HG02938 (cell line): ENCODE results near the gene PTPRM.

Experiments
- ATAC-seq: cut with Tn5 transposase; IDR thresholded peaks from one replicate; pipeline ENCODE4 v1.9.1; 2021; ENCODE audit warnings: mild to moderate bottlenecking, moderate library complexity; ENCODE audit not compliant: unreplicated experiment

Gene PTPRM

DNA sequence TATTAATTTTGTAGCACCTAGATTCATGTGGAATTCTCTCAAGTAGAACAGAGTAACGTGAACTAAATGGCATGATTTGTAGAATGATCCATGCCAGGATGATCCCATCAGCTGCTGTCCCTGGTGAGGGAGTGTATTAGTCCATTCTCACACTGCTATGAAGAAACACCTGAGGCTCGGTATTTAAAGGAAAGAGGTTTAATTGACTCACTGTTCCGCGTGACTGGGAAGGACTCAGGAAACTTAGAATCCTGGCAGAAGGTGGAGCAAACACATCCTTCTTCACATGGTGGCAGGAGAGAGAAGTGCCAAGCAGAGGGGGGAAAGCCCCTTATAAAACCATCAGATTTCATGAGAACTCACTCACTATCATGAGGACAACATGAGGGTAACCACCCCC lies 312.6 kb downstream of the PTPRM start:
- ATAC-seq: no peak

DNA sequence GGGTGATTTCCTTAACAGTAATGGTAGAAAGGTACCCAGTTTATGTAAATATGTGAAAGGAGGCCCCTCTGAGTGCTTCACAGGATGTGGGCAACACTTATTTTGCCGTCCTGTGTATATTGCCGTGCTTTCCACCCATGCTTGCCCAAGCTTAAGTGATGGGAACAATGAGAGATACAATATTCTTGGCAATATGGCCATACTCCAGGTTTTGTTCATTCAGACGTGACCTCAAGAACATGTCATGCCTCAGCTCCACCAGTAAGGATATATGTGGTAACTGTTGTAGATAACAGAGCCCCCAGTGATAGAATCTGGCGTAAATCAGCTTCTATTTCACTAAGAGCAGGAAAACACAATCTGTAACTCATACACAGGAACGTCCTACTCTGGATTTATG lies 318.7 kb downstream of the PTPRM start:
- ATAC-seq: no peak

DNA sequence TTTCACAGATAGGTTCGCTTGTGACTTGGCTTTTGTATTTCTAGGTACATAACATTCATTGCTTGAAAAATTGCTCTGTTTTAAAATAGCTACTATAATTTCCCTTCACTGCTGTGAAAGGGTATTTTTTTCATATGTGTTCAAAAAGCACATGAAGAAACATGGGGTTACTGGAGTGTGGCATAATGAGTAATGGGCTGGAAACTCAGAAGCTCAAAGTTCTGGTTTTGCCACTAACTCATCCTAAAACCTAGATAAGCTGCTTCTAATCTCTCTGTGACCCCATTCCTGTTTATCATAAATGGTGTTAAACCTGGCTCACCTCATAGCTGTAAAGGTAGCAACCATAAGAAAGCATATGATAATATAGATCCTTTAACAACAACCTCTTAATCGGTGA lies 319.3 kb downstream of the PTPRM start:
- ATAC-seq: no peak

DNA sequence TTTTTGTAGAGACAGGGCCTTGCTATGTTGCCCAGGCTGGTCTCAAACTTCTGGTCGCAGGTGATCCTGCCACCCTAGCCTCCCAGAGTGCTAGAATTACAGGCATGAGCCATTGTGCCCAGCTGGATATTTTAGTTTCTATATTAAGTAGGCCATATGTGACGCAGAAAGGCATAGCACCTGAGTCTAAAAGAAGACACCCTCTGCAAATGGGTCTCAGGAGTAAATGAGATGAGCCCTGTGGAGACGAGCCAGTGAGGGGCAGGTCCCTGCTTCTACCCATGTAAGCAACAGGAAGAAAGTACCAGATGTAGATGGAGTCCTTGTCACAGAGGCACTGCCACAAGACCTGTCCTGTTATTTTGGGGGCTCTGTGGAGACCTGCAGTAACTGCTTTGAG lies 322.4 kb downstream of the PTPRM start:
- no peak for ATAC-seq

DNA sequence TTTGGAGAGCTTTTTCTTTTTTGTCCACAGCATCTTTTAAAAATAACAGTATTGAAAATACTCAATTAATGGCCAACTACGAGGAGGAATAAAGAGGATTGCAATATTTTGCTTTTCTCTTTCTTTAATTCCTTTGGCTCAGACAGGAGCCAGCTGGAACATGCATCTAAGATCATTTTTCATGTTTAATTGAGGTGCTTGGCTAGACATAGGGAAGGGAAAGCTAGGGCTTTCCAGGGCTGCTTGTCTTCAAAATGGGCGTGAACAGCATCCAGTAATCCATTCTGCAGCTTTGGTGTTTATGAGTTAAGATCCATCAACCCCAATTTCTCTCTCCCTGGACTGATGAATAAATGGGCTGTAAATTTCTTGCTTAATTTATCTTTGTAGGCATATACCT lies 323.0 kb downstream of the PTPRM start:
- no peak for ATAC-seq

DNA sequence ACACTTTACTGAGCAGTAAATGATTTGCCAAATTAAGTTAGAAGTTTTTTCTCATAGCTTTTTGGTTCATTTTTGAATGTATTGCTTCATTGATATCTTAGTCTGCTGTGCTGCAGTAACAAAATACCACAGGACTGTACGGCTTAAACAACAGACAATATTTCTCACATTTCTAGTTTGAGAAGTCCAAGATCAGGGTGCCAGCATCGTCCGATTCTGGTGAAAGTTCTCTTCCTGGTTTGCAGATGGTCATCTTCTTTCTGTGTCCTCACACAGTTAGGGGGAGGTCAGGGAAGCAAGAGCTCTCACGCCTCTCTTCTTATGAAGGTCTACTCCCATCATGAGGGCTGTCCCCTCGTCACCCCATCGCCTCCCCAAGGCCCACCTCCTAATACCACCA lies 325.4 kb downstream of the PTPRM start:
- ATAC-seq: no peak

DNA sequence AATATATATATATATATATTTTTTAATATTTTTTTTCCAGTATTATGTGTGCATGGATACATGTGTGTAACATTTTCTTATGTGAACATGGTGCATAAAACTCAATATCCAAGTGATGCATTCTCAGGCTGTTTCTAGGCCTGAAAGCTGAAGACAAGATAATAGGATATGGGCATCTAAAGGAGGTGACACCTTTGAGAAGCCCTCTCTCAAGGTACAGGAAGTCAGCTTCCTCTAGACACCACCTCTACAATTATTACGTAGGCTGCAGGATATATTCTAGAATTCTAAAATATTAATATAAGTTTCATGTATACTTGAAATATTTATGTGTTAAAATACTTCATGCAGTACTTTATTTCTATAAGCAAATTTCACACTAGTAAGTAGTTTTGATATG lies 327.5 kb downstream of the PTPRM start:
- ATAC-seq: no peak

DNA sequence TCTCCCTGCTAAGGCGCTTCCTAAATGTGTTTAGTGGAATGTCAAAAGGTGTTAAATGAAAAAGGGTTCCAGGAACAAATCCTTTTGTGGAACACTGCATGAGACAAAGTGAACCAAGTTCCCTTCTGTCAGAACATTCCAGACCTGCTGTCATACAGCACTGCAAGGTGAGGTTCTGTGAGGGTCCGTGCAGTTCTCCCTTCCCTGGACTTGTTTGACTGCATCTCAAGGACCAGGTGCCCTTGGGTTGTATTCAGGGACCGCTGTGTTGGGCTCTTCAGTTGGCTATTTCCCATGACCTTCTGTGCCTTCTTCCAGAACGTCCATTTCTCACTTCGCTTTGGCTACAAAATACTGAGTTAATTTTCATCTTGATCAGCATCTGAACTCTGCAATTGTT lies 328.2 kb downstream of the PTPRM start:
- ATAC-seq: no peak

DNA sequence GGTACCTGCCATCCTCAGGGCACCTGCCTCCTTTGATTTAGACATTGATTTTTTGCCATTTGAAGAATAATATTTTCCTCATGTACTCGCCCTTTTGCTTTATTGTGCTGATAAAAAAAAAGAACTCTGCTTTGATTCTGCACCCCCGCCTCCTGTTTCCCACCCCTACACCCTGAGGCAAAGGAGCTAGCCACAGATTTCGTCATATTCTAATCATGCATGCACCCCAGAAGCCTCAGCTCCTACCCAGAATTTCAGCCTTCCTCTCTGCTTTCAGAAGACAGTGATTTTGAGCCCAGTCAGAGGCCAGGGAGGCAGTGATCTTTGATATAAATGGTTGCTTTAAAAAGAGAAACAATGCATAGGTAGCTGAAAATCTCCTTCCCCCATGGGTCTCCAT lies 329.0 kb downstream of the PTPRM start:
- no peak for ATAC-seq

DNA sequence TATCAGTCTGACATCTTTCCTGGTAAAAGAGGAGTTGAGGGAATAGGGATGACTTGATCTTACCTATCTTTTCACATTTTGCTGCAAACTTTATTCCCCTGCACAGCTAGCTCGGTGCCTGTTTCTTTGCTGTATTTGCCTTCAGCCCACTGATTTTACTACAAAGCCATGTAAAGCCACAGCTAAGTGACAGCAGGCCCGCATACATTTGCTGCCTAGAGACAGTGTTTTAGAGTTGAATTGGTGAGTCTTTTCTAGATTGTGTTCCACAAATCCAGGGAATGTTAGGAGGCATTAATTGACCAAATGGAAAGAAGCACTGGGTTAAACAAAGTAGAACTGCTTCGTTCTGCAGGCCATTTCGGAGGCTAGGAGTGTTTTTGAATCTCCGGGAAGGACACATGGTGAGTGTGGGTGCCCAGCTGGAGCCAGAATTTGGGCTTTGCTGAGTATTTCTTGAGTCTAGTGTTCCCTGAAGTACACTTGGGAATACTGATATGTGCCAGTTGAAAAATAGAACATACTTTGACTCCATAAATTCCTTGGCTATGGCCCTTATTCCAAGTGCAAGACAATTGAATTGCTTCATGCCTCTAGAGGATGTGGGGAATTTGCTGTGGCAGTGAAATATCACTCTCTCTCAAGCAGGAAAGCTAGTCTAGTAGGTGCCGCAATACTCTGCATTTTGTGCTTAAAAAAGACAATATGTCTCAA lies 329.8 kb downstream of the PTPRM start:
- no peak for ATAC-seq

DNA sequence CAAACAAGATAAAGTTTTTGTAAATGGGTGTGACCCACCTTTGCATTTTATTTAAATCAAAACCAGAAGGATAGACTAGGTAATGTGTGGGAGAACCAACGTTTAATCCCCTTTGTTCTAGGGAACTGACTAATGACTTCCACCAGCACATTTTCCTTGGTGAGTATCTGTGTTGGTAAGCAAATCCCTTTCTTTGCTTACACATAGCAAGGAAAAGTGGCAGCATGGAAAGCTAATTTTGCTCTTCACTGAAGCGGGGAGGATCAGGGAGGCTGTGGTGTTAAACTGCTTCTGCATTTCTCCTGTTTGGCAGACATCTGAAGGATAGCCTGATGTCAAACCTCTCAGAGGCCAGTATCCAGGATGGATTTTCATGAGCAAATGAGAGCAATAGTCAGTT lies 331.1 kb downstream of the PTPRM start:
- ATAC-seq: no peak

DNA sequence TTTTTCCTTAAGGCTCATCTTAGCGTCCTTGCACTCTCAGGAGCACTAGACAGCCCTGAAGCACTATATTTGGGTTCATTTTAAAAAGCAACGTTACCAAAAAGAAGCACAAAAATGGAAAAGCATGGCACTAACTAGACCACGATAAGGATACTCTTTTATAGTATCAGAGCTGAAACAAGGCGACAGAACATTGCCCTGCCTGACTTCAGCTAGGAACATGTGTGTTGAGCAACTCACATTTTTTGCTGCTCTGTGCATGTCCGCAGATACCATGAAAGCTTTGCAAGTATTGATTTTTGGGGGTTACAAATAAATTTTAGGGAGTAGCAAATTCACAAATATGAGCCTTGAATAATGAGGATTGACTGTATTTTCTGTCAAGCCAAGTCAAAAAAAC lies 332.0 kb downstream of the PTPRM start:
- ATAC-seq: no peak

DNA sequence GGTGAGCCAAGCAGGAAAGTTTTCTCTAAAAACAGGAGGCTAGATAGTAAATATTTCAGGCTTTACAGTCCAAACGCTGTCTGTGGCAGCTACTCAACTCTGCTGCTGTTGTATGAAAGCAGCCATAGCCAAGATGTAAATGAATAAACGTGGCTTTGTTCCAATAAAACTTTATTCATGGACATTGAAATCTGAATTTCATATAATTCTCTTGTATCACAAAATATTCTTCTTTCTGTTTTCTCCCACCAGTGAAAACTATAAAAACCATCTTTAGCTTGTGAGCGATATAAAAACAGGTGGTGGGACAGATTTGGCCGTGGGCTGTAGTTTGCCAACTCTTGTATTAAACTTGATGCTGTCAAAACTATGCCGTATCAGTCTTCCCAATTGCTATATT lies 333.0 kb downstream of the PTPRM start:
- no peak for ATAC-seq

DNA sequence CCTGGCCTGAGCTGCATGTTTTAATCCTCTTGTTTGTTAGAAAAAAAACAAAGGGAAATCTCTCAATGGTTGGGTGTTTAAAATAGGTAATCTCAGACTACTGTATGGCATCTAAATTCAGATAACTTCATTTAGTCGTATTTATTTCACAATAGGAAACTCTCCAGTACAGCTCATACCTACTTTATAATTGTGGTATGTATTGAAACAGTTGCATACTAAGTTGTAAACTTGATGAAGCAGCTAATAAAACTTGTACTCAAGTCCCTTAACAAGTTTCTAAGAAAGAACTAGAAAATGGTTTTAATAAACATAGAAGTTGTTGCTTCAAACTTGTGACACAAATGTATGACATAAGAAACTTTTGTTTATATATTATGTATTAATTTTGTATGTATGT lies 334.5 kb downstream of the PTPRM start:
- no peak for ATAC-seq

DNA sequence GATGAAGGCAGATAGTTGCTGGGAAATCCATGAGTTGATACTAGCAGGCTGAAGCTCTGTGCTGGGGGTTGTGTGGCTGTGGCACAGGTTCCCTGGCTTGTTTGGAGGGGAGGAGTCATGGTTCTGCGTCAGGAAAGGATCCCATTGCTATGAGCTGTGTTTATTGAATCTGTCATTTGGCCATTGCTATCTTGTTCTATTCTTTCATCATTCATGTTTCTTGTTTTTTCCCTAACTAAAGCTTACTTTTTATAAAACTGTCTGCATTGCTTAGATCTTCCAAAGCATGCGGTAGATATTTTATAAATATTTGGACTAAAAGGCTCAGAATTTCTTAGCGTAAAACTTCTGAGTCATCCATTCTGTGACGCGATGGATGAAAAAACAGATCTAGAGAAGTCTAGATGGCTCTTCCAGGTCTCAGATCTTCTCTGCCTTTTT lies 335.3 kb downstream of the PTPRM start:
- ATAC-seq: no peak

DNA sequence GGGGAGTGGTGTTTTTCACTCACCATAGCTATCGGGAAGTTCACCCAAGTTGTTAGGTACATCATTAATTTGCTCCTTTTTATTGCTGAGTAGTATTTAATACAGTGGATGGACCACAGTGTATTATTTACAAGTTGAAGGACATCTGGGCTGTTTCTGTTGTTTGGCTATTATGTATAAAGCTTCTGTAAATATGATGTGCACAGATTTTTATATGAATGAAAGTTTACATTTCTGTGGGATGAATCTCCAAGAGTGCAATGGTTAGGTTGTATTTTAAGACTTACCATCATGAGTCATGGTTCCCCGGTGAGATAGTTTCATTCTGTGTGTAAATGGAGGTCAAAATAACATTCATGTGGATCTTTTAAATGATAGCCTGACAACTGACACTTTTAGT lies 337.4 kb downstream of the PTPRM start:
- no peak for ATAC-seq

DNA sequence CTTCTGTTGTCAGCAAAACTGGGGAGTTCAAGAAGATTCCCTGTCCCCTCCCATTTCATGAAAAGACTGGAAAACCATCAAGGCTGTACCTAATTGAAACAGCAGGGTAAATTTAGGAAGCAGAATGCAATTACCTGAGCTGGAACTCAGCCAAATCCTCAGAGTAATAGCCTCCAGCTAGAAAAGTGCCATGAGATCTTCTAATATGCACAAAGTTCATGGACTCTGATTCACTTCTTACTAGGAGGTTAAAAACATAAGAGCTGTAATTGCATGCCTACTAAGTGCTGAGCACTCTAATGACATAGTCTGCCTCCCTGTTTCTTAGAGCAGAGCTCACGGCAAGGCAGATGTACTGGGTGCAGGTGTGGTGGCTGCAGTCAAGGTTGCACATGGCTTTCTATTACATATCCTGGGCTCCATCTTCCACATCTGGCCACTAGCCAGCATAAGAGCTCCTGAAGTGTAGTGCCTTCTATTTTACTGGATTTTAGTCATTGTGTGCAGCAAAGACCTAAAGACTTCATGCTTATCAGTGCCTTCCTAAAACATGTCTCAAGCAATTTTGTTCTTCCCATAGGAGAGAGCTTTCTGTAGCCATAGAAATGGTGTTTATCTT lies 341.7 kb downstream of the PTPRM start:
- ATAC-seq: no peak

DNA sequence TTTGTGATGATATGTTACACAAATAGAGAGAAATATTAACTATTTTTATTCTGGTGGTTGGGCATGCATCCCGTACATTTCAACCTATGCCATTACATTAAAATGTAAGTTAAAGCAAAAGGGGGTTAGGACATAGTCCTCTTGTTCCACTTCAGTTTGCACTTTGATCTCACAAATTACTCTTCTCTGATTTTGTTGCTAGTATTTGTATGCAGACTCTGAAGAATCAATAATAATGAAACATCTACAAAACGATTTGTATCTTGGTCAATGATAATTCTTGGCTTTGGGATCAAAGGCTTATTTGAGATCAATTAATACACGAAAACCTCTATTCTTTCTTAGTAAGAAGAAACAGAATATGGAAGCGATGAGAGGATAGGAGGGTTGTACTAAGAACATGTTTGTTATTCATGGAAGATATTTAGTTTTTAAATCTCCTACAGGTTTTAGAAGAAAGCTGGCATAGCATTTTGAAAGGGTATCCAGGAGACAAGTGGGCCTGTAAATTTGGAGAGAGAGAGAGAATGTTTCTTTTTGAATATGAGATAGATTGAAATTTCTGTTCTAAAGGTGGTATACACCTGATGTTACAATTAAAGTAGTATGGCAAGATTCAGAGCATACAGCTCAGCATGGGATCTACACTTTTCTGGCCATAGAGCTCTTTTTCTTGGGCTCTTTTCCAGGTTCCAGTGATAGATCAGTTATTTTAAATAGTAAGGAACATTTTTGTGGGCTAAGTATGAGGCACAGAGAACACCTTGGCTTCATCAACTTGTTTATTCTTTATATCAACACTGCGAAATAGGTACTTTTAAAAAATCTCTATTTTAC lies 347.9 kb downstream of the PTPRM start:
- no peak for ATAC-seq

DNA sequence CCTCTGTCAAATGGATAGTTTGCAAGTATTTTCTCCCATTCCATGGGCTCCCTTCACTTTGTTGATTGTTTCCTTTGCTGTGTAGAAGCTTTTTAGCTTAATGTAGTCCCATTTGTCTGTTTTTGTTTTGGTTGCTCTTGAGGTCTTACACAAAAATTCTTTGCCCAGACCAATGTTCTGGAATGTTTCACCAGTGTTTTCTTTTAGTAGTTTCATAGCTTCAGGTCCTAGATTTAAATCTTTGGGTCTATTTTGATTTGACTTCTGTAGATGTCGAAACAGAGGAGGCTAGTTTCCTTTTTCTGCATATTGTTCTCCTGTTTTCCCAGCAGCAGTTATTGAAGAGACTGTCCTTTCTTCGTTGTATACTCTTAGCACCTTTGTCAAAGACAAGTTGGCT lies 351.6 kb downstream of the PTPRM start:
- ATAC-seq: no peak

DNA sequence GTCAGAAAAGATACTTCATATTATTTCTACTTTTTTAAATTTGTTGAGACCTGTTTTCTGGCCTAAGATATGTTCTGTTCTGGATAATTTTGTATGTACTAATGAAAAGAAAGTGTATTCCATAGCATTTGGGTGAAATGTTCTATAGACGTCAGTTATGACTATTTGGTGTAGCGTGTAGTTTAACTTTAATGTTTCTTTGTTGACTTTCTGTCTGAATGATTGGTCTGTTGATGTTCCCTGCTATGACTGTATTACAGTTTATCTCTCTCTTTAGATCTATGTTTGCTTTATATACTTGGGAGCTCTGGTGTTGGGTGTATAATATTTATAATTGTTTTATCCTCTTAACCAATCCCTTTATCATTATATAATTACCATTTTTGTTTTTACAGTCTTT lies 352.4 kb downstream of the PTPRM start:
- no peak for ATAC-seq

DNA sequence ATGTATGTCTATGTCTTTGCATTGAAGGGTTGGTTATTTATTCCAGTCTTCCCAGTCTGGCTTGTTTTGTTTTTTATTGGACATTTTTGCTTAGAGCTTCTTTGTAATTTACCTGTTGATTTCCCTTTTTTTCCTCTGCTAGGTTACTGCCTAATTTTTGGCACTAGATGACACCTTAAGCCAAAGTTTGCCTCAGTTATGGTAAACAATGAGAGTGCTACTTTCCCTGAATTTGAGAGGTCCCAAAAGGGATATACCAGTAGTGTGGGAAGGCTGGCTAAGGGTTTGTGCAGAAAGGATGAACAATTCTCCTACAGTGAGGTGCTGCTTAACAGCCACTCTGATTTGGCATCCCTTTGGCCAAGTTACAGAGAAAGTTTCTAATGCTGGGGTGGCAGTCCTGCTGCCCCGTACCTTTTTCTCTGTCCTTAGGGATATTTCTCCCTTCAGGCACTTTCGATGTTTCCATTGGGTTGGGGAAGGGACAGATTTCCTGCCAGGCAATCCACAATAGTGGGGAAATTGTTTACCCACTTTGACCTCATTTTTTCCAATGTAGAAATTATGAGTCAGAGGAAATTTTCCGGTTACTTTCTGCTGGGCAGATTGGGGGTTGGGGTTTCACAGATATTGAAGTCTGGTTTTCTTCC lies 354.9 kb downstream of the PTPRM start:
- no peak for ATAC-seq

DNA sequence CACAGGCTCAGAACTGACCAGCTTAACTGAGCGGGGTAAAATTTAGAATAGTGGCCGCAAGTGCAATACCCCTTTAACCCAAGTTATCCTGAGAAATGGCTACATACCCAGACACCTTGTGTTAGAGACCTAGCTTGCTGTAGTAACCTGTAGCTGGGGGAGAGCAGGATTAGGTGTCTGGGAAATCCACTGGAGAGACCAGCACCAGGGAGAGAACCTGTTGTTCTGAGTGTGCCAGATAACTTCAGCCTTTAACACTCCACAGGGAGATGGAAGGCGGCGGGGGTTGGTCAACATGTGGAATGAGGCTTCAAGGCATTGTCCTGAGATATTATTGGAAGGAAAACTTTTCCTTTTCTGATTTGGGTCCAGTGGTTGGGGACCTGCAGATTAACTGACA lies 356.0 kb downstream of the PTPRM start:
- ATAC-seq: no peak
